HG03378 (cell line): ENCODE results near the gene SLC6A11.

Experiments used
- ATAC-seq: cut with Tn5 transposase; IDR thresholded peaks from one replicate; pipeline ENCODE4 v1.9.1; 2021; ENCODE audit warnings: mild to moderate bottlenecking, moderate library complexity; ENCODE audit not compliant: unreplicated experiment

SLC6A11 gene

GRCh38 chr3:10816019-10816862 lies at the start of gene SLC6A11:
TSS of gene SLC6A11 (plus strand) at chr3:10816228. CDS start at chr3:10816266, 38 bp downstream.
- no peak for ATAC-seq

- no peak for ATAC-seq
Observed at GRCh38 chr3:10768708-10769394, 47.2 kb upstream of the SLC6A11 start.

GRCh38 chr3:10770547-10770946 lies 45.5 kb upstream of the SLC6A11 start:
- ATAC-seq: no peak

GRCh38 chr3:10770981-10771380 lies 45.0 kb upstream of the SLC6A11 start:
- no peak for ATAC-seq

- ATAC-seq: no peak
Observed at GRCh38 chr3:10771486-10772270, 44.4 kb upstream of the SLC6A11 start.

- no peak for ATAC-seq
Observed at GRCh38 chr3:10772271-10773161, 43.5 kb upstream of the SLC6A11 start.

- ATAC-seq: no peak
Observed at GRCh38 chr3:10774129-10774670, 41.8 kb upstream of the SLC6A11 start.

- no peak for ATAC-seq
Observed at GRCh38 chr3:10774825-10775224, 41.2 kb upstream of the SLC6A11 start.

- ATAC-seq: no peak
Observed at GRCh38 chr3:10775259-10775658, 40.8 kb upstream of the SLC6A11 start.

- ATAC-seq: no peak
Observed at GRCh38 chr3:10775828-10776227, 40.2 kb upstream of the SLC6A11 start.

- ATAC-seq: no peak
Observed at GRCh38 chr3:10777627-10778026, 38.4 kb upstream of the SLC6A11 start.

- ATAC-seq: no peak
Observed at GRCh38 chr3:10778492-10779292, 37.3 kb upstream of the SLC6A11 start.

- no peak for ATAC-seq
Observed at GRCh38 chr3:10779293-10779805, 36.7 kb upstream of the SLC6A11 start.

- ATAC-seq: no peak
Observed at GRCh38 chr3:10780243-10780642, 35.8 kb upstream of the SLC6A11 start.

- no peak for ATAC-seq
Observed at GRCh38 chr3:10780922-10781321, 35.1 kb upstream of the SLC6A11 start.

- ATAC-seq: no peak
Observed at GRCh38 chr3:10781981-10782380, 34.0 kb upstream of the SLC6A11 start.

GRCh38 chr3:10783360-10784351 lies 32.4 kb upstream of the SLC6A11 start:
- ATAC-seq: no peak

- ATAC-seq: no peak
Observed at GRCh38 chr3:10786640-10787039, 29.4 kb upstream of the SLC6A11 start.
